Measurements from ENCODE around the gene RNF220.

Gene RNF220

GRCh38 chr1:44672961-44673674 is 268.1 kb downstream of the RNF220 start:
- peak in 1 of 42 donors; percentile 33 for DNase-seq
- intact Hi-C loops (cut with DNase I): no loop called here

- intact Hi-C loops (cut with DNase I): no loop called here
- peak in 2 of 42 donors; percentile 16 to 23 for DNase-seq
These were observed 268.6 kb downstream of the RNF220 start for GRCh38 chr1:44673675-44674112.

GRCh38 chr1:44674113-44675000 is 269.3 kb downstream of the RNF220 start, which contains the start of the genes ARMH1 and TMEM53:
Gene ARMH1 (plus strand): TSS chr1:44674714. CDS start chr1:44689698, 14,984 bp downstream.
Gene TMEM53 (minus strand): TSS chr1:44674481. CDS start chr1:44674391, 90 bp downstream.
- DNase-seq: peak; percentile 95 to 100 (median 99)
- intact Hi-C loops (cut with DNase I): no loop called here

DNA sequence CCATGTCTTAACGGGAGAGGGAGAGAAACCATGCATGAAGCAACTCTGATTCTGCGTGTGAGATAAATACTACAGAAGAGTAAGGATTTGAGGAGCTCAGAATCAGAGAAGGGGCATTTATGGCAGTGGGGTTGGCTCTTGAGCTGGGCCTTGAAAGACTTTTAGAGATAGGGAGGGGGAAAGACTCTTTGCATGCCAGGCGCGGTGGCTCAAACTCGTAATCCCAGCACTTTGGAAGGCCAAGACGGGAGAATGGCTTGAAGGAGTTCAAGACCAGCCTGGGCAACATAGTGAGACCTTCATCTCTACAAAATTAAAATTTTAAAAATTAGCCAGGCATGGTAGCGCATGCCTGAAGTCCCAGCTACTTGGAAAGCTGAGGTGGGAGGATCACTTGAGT is 270.1 kb downstream of the RNF220 start:
- DNase-seq: no peak

GRCh38 chr1:44676484-44677200 is 271.6 kb downstream of the RNF220 start:
- intact Hi-C loops (cut with DNase I): no loop called here
- no peak for DNase-seq

More for the DNA sequence above, 270.1 kb downstream of the RNF220 start:
- intact Hi-C loops (cut with DNase I): no loop called here

DNA sequence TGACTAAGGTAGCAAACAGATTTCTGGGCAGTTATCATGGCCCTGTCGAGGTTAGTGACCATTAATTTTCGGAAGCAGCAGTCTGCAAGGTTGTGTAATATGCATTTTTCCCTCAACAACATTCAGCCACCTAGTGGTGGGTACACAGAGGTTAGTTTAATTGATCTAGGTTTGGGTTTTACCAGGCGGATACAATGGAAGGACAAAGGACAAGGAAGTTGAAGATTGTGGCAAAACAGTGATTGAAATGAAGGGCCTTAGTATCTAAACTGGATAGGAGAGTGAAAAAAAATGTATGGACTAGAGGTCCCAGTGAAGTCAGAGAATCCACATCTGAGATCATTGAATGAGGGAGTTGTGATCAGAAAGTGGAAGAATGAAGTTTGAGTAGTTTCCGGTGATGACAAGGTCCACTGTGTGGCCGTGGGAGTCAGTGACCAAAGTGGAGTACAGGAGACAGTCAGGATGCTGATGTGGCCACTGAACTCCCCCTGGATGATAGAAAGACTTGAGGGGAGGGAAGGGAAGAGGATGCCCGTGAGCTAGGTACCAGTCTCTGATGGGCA is 272.2 kb downstream of the RNF220 start:
- intact Hi-C loops (cut with DNase I): no loop called here
- DNase-seq: no peak

DNA sequence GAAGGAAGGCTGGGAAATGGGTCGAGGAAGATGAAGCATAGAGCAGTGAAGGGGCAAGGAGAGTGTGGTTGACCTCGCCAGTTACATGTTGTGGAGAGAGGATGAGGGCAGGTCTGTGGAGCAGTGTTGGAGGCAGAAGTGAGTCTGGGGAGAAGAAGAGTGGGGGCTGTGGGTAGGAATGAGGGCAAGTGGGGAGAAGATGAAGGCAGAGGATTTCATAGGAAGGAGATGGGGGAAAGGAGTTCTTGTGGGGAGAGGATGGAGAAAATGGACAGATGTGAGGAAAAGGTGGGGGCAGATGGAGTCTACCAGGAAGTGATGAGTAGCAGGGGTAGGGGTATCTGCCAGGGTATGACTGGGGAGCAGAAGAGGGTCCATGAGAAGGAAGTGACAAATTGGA is 273.1 kb downstream of the RNF220 start:
- intact Hi-C loops (cut with DNase I): no loop called here
- DNase-seq: no peak

GRCh38 chr1:44678626-44679025 is 273.6 kb downstream of the RNF220 start:
- intact Hi-C loops (cut with DNase I): no loop called here

DNA sequence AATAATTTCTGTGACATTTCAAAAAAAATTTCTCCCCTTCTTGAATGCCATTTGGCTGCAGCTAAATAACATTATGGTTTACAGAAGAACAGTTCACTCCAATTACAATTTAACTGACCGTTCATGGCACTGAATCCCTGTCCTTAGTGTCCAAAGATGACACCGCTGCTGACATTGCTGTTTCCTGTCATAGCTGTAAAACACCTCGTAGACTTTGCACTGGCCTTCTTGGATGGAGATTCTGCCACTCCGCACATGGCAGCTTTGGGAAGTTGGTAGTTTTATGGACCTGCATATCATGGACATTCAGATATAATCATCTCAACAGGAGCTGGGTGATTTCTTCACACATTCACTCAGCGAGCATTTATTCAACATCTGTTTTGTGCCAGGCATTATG is 274.4 kb downstream of the RNF220 start:
- no peak for DNase-seq
- intact Hi-C loops (cut with DNase I): no loop called here

More at GRCh38 chr1:44678626-44679025, 273.6 kb downstream of the RNF220 start:
- no peak for DNase-seq

- DNase-seq: no peak
- intact Hi-C loops (cut with DNase I): no loop called here
These were observed 277.1 kb downstream of the RNF220 start for GRCh38 chr1:44681905-44682882.

- no peak for DNase-seq
- intact Hi-C loops (cut with DNase I): no loop called here
These were observed 277.8 kb downstream of the RNF220 start for GRCh38 chr1:44682883-44683265.

GRCh38 chr1:44684525-44684924 is 279.5 kb downstream of the RNF220 start:
- intact Hi-C loops (cut with DNase I): no loop called here
- no peak for DNase-seq

- DNase-seq: no peak
- intact Hi-C loops (cut with DNase I): no loop called here
These were observed 280.2 kb downstream of the RNF220 start for GRCh38 chr1:44685218-44685617.

- no peak for DNase-seq
- intact Hi-C loops (cut with DNase I): no loop called here
These were observed 280.8 kb downstream of the RNF220 start for GRCh38 chr1:44685881-44686280.

DNA sequence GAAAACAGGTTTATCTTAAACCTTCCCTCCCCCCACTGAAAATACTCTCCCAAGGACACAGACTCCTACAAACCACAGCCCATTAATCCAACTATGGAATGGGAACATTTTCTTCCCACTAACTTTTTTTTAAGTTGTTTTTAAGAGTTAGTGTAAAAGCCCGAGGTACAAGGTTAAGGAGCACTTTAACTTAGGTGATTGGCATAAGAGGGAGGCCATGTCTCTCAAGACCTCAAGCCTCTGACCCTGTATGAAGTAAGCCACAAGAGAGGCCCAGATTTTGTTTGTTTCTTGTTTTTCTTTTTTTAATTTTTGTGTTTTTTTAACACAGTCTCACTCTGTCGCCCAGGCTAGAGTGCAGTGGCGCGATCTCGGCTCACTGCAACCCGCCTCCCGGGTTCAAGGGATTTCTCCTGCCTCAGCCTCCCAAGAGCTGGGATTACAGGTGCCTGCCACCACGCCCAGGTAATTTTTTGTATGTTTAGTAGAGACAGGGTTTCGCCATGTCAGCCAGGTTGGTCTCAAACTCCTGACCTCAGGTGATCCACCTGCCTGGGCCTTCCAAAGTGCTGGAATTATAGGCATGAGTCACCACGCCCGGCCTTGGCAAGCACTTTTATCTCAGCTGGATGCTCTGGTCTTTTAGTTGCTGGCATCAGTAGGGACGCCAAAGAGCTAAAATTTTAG is 283.8 kb downstream of the RNF220 start:
- DNase-seq: no peak
- intact Hi-C loops (cut with DNase I): no loop called here

- no peak for DNase-seq
- intact Hi-C loops (cut with DNase I): no loop called here
These were observed 284.4 kb downstream of the RNF220 start for GRCh38 chr1:44689447-44689765.

DNA sequence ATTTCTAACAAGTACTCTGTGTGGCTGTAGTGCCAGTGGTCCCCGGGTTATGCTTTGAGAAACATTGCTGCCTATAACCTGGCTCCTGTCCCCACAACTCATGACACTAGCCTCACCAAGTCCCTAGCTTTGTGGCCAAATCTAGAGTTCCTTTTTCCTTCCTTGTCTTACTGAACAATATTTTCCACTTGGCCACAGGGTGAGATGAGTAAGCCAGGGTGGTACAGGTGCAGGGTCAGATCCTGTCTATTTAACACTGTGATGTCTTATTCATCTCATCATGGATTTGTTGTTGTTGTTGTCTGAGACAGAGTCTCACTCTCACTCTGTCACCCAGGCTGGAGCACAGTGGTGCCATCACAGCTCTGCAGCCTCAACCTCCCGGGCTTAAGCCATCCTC is 288.1 kb downstream of the RNF220 start:
- intact Hi-C loops (cut with DNase I): no loop called here
- DNase-seq: no peak

DNA sequence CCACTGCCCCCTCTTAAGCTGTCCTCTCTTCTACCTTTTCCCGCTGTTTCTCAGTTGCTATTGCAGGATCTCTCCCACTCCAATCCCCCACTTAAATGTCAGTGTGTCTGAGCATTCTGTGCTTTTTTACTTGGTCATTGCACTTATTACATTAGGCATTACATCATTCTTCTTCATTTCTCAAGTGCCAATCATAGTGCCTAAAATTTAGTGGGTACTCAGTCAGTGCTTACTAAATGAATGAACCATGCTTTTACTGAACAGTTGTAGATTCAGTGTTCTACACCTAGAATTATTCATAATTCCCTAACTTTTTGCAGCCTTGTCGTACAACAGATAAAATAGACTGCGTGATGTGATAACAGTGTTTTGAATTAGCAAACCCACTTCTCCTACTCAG is 288.8 kb downstream of the RNF220 start:
- intact Hi-C loops (cut with DNase I): no loop called here
- DNase-seq: no peak

Data from head of caudate nucleus (tissue), 42 donors.